Measurements from ENCODE around the gene LYPD4.

Gene LYPD4

GRCh38 chr19:41860419-41861115 lies 16.1 kb upstream of the LYPD4 start:
- no peaks in the 10 kb centered on the region for H3K9me2 ChIP-seq (ENCODE audit: low read depth, low read length)
- no peak overlapping the region for H2AFZ ChIP-seq (ENCODE audit: low read length)
- H3K27ac ChIP-seq (ENCODE audit: low read depth, low read length, poor library complexity, severe bottlenecking): peak overlapping the region; percentile 92
- no peaks in the 10 kb centered on the region for H4K20me1 ChIP-seq (ENCODE audit: insufficient read depth, low read length)
- H3K79me2 ChIP-seq (ENCODE audit: insufficient read depth, low read length): peaks cover 43% of the 10 kb centered on the region
- no peaks in the 10 kb centered on the region for H3K9me3 ChIP-seq (ENCODE audit: low read length)
- no peak for TF ChIP-seq EZH2 (IDR thresholded peaks at IDR 0.05; ENCODE audit: borderline replicate concordance, low read length)
- no peak for TF ChIP-seq CTCF (IDR thresholded peaks at IDR 0.05; ENCODE audit: low read length)
- H3K4me1 ChIP-seq (ENCODE audit: insufficient read depth, low read length, severe bottlenecking): peaks cover 55% of the 10 kb centered on the region
- peak overlapping the region; percentile 100 for H3K4me3 ChIP-seq (ENCODE audit: low read depth, low read length, poor library complexity, severe bottlenecking)
- peak overlapping the region; percentile 92 for H3K4me2 ChIP-seq (ENCODE audit: low read length)
- no peaks in the 10 kb centered on the region for H3F3A ChIP-seq (ENCODE audit: insufficient read depth, low read length)
- H3K27me3 ChIP-seq (ENCODE audit: insufficient read depth, low read length): no peaks in the 10 kb centered on the region
- H3K36me3 ChIP-seq (ENCODE audit: insufficient read depth, low read length): peaks cover 53% of the 10 kb centered on the region
- H3K9ac ChIP-seq (ENCODE audit: low read length): peak overlapping the region; percentile 100

DNA sequence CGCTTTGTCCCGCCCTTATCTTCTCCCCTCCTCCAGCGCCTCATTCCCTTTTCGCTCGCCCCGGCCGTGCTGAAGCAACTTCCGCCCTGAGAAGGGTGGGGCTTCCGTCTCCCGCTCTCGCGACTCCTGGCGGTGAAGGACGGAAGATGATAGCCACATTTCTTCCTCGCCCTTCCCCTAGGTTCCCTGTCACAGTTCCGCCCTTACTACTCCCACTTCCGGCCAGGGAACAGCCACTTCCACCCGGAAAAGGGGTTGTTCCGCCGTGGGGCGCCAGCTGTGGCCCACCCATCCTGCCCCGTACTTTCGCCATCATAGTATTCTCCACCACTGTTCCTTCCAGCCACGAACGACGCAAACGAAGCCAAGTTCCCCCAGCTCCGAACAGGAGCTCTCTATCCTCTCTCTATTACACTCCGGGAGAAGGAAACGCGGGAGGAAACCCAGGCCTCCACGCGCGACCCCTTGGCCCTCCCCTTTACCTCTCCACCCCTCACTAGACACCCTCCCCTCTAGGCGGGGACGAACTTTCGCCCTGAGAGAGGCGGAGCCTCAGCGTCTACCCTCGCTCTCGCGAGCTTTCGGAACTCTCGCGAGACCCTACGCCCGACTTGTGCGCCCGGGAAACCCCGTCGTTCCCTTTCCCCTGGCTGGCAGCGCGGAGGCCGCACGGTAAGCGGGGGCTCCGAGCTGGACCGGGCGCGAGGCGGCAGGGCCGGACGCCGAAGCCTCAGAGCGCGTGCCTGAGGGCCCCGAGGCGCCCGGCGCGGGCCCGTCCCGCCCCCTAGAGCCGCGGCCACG lies 15.3 kb upstream of the LYPD4 start, which contains the start of gene RPS19:
Gene RPS19, plus strand, starts transcription at position 638 of the 801 bp plus-strand sequence. CDS start 520 bp downstream, outside the sequence.
- TF ChIP-seq EZH2 (IDR thresholded peaks at IDR 0.05; ENCODE audit: borderline replicate concordance, low read length) (no peak), CTCF (IDR thresholded peaks at IDR 0.05; ENCODE audit: low read length) (0 out of 2 replicates have a peak, but pooled peaks have one; percentile 7)
- H3K9ac ChIP-seq (ENCODE audit: low read length): peak within 1 kb of the TSS; percentile 100
- H3K27me3 ChIP-seq (ENCODE audit: insufficient read depth, low read length): no peaks in the 10 kb centered on the region
- peaks cover 48% of the 10 kb centered on the region for H3K4me1 ChIP-seq (ENCODE audit: insufficient read depth, low read length, severe bottlenecking)
- H3K4me2 ChIP-seq (ENCODE audit: low read length): peak within 1 kb of the TSS; percentile 92
- H3K4me3 ChIP-seq (ENCODE audit: low read depth, low read length, poor library complexity, severe bottlenecking): peak within 1 kb of the TSS; percentile 100
- peaks cover 42% of the 10 kb centered on the region for H3K79me2 ChIP-seq (ENCODE audit: insufficient read depth, low read length)
- H3K27ac ChIP-seq (ENCODE audit: low read depth, low read length, poor library complexity, severe bottlenecking): peak within 1 kb of the TSS; percentile 92
- H3K9me3 ChIP-seq (ENCODE audit: low read length): no peaks in the 10 kb centered on the region
- peaks cover 45% of the 10 kb centered on the region for H3K36me3 ChIP-seq (ENCODE audit: insufficient read depth, low read length)
- peak within 1 kb of the TSS; percentile 39 for H2AFZ ChIP-seq (ENCODE audit: low read length)
- H4K20me1 ChIP-seq (ENCODE audit: insufficient read depth, low read length): no peaks in the 10 kb centered on the region
- no peaks in the 10 kb centered on the region for H3K9me2 ChIP-seq (ENCODE audit: low read depth, low read length)
- H3F3A ChIP-seq (ENCODE audit: insufficient read depth, low read length): no peaks in the 10 kb centered on the region

DNA sequence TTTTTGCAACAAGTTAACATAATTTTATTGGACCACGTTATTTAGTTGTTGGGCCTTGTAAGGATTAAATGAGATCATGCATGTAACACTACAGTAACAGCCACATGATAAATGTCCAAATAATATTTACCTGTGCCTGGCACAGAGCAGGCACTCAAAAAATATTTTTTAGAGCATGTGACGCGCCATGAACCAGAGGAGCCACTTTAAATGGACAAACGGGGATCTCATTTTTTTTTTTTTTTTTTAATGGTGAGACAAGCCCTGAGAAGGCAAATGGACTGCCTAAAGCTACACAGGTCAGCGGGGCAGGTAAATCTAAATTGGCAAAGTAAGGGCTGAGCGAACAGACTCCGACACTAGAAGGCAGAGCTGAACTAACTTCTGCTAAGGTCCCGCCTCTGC lies 14.7 kb upstream of the LYPD4 start:
- peaks cover 36% of the 10 kb centered on the region for H3K79me2 ChIP-seq (ENCODE audit: insufficient read depth, low read length)
- H3F3A ChIP-seq (ENCODE audit: insufficient read depth, low read length): no peaks in the 10 kb centered on the region
- H3K9me3 ChIP-seq (ENCODE audit: low read length): no peaks in the 10 kb centered on the region
- peaks cover 39% of the 10 kb centered on the region for H3K36me3 ChIP-seq (ENCODE audit: insufficient read depth, low read length)
- H3K4me2 ChIP-seq (ENCODE audit: low read length): peak overlapping the region; percentile 55
- peak overlapping the region; percentile 34 for H3K4me3 ChIP-seq (ENCODE audit: low read depth, low read length, poor library complexity, severe bottlenecking)
- H3K4me1 ChIP-seq (ENCODE audit: insufficient read depth, low read length, severe bottlenecking): peaks cover 42% of the 10 kb centered on the region
- H4K20me1 ChIP-seq (ENCODE audit: insufficient read depth, low read length): no peaks in the 10 kb centered on the region
- H3K9me2 ChIP-seq (ENCODE audit: low read depth, low read length): no peaks in the 10 kb centered on the region
- TF ChIP-seq CTCF (IDR thresholded peaks at IDR 0.05; ENCODE audit: low read length) (peak; percentile 51), EZH2 (IDR thresholded peaks at IDR 0.05; ENCODE audit: borderline replicate concordance, low read length) (no peak)
- no peaks in the 10 kb centered on the region for H3K27me3 ChIP-seq (ENCODE audit: insufficient read depth, low read length)
- peak overlapping the region; percentile 39 for H2AFZ ChIP-seq (ENCODE audit: low read length)
- no peak overlapping the region for H3K27ac ChIP-seq (ENCODE audit: low read depth, low read length, poor library complexity, severe bottlenecking)
- peak overlapping the region; percentile 54 for H3K9ac ChIP-seq (ENCODE audit: low read length)

Data from OCI-LY1 (cell line).